ENCODE measurements around the gene MKI67.

MKI67 gene

DNA sequence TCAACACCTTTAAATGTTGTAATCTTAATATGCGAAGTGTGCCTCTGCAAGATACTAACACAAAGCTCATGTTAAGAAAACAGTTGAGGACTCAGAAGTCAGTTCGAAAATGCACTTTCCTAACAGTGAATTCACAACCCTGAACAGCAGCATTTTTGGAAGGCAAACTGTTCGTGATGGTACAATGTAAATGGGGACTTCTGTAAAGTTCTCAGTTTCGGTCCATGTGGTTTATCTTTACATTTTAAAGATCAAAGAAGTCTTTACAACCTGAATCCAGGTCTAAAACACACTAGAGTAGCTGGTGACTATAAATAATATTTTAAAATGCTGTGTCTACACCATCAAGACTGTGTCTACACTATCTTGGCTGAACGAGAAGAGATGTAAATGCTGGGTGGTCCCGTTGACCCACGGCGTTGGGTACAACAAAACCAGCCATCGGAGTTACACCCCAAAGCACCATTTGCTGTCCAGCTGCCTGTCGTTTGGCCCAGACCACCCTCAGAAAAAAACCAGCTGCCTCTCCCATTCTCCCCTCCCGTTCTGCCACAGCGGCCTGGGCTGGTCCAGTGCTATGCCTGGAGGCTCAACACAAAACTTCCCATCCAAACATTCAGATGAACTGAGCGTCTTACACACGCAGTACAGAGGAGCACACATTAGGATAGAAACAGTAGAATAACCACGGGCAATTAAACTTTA, 42.9 kb downstream of the MKI67 start:
- DNase-seq (ENCODE audit: low read depth in 2 of 2) = no peak

GRCh38 chr10:128081720-128082119, 44.5 kb downstream of the MKI67 start:
- DNase-seq (ENCODE audit: low read depth in 2 of 2) = no peak

DNA sequence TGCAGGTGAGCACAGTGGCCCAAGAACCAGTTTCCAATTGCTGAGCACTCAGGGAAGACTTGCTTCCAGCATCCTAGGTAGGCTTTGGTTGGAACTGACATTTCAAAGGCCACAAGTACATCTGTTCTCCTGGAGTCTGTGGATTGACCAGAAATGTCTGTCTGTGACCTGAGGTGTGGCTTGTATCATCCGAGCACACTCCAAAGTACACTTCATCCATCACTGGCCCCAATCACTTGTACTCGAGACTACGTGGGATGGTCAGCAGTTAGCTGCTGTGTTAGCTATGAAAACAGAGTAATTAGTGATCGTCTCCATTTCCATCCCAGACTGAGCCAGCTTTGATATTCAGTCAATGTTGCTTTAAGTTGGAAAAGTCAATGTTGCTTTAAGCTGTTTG, 45.0 kb downstream of the MKI67 start:
- DNase-seq (ENCODE audit: low read depth in 2 of 2) = no peak

DNA sequence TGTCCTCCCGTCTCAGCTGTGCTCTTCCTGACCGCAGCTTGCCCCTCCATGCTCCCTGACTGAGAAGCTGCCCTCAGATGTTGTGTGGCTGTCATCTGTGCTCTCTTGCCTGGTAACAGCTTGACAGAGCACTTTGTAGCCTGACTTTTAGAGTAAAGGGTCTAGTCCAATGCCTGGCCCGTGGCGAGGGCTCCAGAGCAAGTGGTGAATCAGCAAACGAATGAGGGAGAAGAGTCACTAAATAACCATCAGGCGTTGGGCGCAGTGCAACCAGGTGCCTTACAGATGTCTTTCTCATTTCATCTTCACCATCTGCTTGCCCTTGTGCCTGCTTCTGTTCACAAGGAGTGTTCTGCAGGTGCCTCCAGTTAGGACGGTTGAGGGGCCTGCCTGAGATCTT, 45.6 kb downstream of the MKI67 start:
- DNase-seq (ENCODE audit: low read depth in 2 of 2) = no peak

GRCh38 chr10:128080231-128080630, 46.0 kb downstream of the MKI67 start:
- DNase-seq (ENCODE audit: low read depth in 2 of 2) = no peak

DNA sequence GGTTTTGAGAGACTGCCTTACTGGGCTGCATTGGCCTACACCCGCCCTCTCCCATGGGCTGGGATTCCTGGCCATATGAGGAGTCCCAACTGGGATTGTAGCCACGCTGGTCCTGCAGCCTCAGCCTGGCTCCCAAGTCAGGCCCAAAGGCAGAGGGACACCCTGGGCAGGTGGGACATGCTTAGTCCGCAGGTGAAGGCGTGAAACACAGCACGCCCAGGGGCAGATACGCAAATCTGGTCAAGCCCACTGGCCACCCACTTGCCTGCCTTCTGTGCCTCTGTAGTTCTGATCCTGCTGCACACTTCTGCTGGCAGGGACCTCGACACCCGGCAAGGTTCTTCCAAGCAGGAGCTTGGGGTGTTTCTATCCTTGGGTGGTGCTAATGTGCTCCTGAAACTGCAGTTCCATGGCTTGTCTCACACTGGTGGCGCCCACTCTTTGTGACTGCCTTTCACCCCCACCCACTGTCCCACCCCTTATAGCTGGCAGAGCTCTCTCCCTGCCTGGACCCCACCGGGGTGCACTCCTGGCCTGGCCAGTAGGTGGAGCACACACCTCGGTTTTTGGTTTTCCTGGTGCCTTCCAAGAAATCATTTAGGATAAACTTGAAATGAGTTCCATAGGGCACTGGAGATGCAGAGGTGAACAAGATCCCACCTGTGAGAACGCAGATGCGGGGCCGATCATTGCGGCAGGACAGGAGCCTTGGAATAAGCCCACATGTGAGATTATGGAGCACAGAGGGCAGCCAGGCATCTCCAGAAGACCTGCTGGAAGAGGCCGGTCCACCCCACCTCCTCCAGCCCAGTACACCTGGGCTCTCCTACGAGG, 47.9 kb downstream of the MKI67 start:
- DNase-seq (ENCODE audit: low read depth in 2 of 2) = no peak

GRCh38 chr10:128077155-128077875, 48.9 kb downstream of the MKI67 start:
- no peak for DNase-seq (ENCODE audit: low read depth in 2 of 2)

DNA sequence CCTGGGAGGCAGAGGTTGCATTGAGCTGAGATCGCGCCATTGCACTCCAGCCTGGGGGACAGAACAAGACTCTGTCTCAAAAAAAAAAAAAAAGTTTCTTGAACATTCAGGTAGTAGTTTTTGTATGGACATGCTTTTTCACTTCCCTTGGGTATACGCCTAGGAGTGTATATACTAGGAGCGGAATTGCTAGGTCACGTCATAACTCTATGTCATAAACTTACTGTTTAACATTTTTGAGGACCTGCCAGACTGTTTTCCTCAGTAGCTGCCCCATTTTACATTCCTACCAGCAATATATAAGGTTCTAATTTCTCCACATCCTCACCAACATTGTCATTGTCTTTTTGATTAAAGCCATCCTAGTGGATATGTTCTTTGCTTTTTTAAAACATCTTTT, 51.6 kb downstream of the MKI67 start:
- DNase-seq (ENCODE audit: low read depth in 2 of 2) = no peak

GRCh38 chr10:128073890-128074289, 52.3 kb downstream of the MKI67 start:
- no peak for DNase-seq (ENCODE audit: low read depth in 2 of 2)

DNA sequence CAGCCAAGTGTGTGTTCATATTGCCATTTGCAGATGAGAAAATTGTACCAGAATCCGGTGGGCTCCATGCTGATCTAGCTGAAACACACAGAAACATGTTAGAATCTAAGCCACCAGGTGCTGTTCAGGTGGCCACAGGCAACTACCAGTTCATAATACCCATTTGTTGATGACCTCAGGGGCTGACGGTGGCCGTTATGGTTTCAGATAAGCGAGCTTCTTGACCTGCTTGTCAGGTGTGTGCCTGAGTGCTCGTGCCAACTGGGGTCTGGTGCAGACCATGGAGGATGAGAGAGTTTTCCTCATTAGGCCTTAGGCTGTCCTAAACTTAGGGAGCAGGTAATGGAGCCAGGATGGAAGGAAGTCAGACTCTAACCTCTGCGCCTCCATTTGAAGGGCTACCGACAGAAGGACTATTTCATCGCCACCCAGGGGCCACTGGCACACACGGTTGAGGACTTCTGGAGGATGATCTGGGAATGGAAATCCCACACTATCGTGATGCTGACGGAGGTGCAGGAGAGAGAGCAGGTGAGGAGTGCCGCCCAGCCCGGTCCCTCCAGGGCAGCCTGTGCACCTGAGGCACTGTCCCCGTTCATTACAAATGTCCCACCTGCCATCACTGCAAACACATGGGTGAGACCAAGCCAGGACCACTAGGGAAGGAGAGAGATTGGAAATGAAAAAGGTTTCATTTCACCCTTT, 53.1 kb downstream of the MKI67 start:
- DNase-seq (ENCODE audit: low read depth in 2 of 2) = no peak

DNA sequence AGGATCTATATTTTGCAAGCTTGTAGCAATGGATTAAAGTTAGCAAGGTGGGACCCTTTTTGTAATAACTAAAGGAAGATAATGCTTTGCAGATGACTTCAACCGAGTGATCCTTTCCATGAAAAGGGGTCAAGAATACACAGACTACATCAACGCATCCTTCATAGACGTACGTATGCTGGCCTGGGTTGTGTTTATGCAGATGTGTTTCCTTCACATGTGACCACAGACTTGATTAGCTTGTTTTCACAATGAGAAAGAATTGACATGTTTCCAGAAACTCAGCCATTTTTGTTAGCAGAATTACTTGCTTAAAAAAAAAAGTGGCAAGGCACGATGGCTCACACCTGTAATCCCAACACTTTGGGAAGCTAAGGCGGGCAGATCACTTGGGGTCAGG, 54.2 kb downstream of the MKI67 start:
- DNase-seq (ENCODE audit: low read depth in 2 of 2) = no peak

DNA sequence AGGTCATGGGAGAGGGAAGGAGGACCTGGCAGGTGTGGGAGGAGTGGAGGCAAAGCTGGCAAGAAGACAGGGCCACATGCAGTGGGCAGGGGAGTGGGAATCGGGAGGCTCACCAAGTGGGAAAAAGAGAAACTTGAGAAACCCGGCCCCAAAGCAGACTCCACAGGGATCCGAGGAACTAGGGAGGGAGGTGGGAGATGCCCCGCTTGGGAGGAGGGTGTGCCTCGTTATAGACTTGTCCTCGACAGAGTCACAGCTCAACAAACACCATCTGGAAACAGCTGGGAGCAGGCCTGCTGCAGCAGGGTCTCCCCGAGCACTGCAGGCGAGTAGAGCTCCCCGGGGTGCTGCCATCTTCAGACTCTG, 54.8 kb downstream of the MKI67 start:
- no peak for DNase-seq (ENCODE audit: low read depth in 2 of 2)

DNA sequence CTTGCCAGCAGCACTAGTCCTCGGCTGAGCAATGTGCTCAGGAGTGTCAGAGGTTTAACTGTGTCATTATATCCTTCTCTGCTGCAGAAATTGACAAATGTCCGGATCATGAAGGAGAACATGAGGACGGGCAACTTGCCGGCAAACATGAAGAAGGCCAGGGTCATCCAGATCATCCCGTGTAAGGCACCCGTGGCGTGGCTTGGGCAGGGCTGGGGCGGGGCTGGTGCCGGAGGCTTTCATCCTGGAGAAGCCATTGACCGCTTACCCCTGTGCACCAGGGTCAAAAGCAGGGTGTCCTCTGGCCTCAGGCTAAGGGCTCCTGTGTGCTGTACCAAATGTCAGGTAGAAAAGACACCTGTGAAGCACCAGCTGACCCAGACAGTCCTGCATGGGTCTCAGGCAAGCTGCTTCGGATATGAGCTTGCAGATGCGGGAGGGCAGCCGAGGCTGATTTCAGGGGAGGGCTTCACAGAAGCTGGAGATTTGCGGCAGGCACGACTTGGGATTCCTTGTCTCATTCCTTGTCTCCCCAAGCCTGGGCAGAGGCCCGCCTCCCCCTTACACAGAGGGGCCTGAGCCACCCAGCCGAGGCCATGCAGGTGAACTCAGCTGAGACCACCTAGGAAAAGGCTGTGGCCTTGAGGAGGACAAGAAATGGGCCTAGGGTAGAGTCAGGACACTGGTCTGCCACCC, 55.4 kb downstream of the MKI67 start:
- DNase-seq (ENCODE audit: low read depth in 2 of 2) = no peak

DNA sequence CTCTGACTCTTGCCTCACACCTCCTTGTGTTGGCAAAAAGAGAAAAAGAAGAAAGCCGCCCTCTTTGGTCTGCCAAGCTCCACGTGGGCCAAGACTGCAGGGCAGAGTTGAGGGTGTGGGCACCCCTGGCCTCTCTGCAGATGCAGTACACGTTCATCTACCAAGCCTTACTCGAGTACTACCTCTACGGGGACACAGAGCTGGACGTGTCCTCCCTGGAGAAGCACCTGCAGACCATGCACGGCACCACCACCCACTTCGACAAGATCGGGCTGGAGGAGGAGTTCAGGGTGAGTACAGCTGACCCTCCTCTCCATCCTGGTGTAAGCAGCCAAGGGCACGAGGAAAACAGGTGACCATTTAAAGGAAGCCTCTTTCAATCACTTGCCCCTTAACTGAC, 56.1 kb downstream of the MKI67 start:
- DNase-seq (ENCODE audit: low read depth in 2 of 2) = no peak

GRCh38 chr10:128069351-128070051, 56.7 kb downstream of the MKI67 start:
- peak; percentile 53 to 62 for DNase-seq (ENCODE audit: low read depth in 2 of 2)

DNA sequence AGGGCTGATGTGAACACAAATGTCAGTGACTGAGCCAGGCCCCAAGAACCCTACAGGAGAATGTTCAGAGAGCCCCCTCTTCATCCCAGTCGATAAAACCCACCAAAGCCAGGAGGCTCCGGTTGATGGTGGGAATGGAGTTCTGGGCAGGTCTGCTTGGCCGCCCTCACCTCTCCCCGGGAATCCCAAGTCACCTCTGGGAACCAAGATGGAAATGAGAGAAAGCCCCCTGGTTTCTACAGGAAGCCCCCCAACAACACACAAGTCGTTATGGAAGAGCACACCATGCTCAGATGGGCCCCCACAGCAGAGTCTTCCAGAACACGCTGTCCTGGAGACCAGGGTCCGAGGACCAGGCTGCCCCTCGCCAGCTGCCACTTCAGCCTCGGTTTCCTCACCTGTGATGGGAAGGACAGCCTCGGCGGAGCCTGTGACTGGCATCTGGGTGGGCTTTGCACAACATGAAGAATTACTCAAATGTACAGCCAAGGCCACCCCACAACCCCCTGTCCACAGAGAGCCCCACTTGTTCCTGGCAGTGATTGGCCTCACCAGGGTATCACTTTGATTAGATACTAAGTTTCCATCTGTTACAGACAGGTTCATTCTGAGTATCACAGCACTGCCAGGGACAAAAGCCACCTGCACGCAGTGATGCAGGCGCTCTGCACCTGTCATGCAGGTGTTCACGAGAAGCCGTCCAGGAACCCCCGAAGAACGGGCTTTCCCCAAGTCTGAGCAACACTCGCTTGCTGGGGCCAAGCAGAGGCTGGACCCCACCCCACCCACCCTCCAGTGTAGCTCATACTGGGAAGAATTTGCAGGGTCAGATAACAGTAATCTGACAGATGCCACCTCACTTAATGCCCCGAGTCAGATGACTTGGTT, 57.6 kb downstream of the MKI67 start:
- DNase-seq (ENCODE audit: low read depth in 2 of 2) = no peak

GRCh38 chr10:128067691-128068397, 58.4 kb downstream of the MKI67 start:
- DNase-seq (ENCODE audit: low read depth in 2 of 2) = no peak

- no peak for DNase-seq (ENCODE audit: low read depth in 2 of 2)
Measured at GRCh38 chr10:128066870-128067382, 59.3 kb downstream of the MKI67 start.

Measured in stimulated activated CD8-positive, alpha-beta memory T cell treated with anti-CD3 and anti-CD28 coated beads, Interleukin-15, amount 100 ng/mL, for 48 hours (primary cell).